BJ (cell line): ENCODE results near the gene AVPI1. TPM values are rescaled to one million over a fixed set of nuclear protein-coding genes. Genes with fewer than 3 reads are reported as not detected.

Experiments used
- CTCF ChIA-PET: fragments of 350-600 bp; formaldehyde crosslinking; extraction: SDS; loops from one replicate; lab custom pipeline; 2021; ENCODE audit warnings: antibody characterized with exemption, inconsistent platforms; lab: Yijun Ruan, JAX
- POLR2A ChIA-PET: fragments of 300-600 bp; sonication (Branson Sonifier 250); formaldehyde crosslinking; extraction: SDS; loops from one replicate; lab custom pipeline; 2021; ENCODE audit warnings: antibody characterized with exemption; lab: Charles Lee
- DNase-seq: peaks from one replicate; pipeline ENCODE4 v3.0.0-alpha.2; 2011; ENCODE audit warnings: low read depth
- H3K27me3 ChIP-seq: 2 replicates; pipeline ENCODE4 v1.6.0; 2011; ENCODE audit warnings: low read length; ENCODE audit not compliant: control insufficient read depth, insufficient read depth
- H3K36me3 ChIP-seq: 2 replicates; pipeline ENCODE4 v1.5.1; 2011; ENCODE audit warnings: low read length; ENCODE audit not compliant: control insufficient read depth, insufficient read depth
- H3K4me3 ChIP-seq: 2 replicates; pipeline ENCODE4 v1.5.1; 2011; ENCODE audit warnings: low read depth, mild to moderate bottlenecking, control low read depth, low read length
- polyA plus RNA-seq: library from polyadenylated mRNA; depleted of rRNA; stranded (reverse); fragments of >200 nt; gene quantifications from 2 replicates; pipeline ENCODE4 v1.2.3, GENCODE V29; 2011
- TF ChIP-seq, protein P1 (sequence below): IDR thresholded peaks from 2 replicates; pipeline ENCODE4 v1.5.1; 2011; ENCODE audit warnings: low read depth, mild to moderate bottlenecking, control low read depth, inconsistent platforms, low read length, moderate library complexity; ENCODE audit not compliant: insufficient read depth

The AVPI1 gene
- polyA plus RNA-seq, 1 experiment: 32.4 TPM

DNA sequence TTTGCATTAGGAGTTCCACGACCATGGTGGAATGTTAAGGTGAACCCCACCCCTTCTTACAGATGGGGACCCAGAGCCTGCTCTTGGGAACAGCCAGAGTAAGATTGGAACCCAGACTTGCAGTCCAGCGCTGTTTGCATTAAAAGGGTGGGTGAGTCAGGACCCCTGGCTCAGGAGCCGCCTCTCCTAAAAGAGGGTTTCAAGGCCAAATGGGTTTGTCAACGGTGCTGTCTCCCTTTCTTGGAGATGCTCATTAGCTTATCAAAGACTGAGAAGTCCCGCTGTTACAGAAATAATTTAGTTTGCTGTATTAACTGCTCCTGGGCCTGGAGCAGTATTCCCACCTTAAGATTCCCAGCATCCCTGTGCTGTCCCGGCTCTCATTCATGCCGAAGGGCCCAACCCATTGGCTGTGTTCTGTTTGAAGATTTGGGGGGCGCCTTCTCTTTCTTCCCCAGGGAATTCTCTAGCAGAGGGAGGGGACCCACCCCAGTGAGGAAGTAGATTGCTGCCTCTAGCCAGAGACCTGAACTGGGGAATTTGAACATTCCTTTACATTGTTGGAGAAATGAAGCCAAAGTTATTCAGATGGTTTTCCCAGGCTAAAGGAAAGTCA, 28.3 kb upstream of the AVPI1 start:
- TF ChIP-seq, protein P1, sequence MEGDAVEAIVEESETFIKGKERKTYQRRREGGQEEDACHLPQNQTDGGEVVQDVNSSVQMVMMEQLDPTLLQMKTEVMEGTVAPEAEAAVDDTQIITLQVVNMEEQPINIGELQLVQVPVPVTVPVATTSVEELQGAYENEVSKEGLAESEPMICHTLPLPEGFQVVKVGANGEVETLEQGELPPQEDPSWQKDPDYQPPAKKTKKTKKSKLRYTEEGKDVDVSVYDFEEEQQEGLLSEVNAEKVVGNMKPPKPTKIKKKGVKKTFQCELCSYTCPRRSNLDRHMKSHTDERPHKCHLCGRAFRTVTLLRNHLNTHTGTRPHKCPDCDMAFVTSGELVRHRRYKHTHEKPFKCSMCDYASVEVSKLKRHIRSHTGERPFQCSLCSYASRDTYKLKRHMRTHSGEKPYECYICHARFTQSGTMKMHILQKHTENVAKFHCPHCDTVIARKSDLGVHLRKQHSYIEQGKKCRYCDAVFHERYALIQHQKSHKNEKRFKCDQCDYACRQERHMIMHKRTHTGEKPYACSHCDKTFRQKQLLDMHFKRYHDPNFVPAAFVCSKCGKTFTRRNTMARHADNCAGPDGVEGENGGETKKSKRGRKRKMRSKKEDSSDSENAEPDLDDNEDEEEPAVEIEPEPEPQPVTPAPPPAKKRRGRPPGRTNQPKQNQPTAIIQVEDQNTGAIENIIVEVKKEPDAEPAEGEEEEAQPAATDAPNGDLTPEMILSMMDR: no peak
- peaks cover 8% of the 10 kb centered on the region for H3K36me3 ChIP-seq
- no peak for DNase-seq
- no peaks in the 10 kb centered on the region for H3K27me3 ChIP-seq
- CTCF ChIA-PET: interaction anchor here (1.0 to 20.3 kb wide), 4 partner anchors 14 to 29 kb away, joined by 3 to 517 read pairs (median 7); partner anchors contain the start of genes AVPI1 and ZFYVE27
- peak overlapping the region; percentile 71 for H3K4me3 ChIP-seq
- POLR2A ChIA-PET: interaction anchor here (0.5 to 1.4 kb wide), 4 partner anchors 9 to 92 kb away, joined by 3 to 15 read pairs (median 7); no protein-coding TSS in a partner anchor

DNA sequence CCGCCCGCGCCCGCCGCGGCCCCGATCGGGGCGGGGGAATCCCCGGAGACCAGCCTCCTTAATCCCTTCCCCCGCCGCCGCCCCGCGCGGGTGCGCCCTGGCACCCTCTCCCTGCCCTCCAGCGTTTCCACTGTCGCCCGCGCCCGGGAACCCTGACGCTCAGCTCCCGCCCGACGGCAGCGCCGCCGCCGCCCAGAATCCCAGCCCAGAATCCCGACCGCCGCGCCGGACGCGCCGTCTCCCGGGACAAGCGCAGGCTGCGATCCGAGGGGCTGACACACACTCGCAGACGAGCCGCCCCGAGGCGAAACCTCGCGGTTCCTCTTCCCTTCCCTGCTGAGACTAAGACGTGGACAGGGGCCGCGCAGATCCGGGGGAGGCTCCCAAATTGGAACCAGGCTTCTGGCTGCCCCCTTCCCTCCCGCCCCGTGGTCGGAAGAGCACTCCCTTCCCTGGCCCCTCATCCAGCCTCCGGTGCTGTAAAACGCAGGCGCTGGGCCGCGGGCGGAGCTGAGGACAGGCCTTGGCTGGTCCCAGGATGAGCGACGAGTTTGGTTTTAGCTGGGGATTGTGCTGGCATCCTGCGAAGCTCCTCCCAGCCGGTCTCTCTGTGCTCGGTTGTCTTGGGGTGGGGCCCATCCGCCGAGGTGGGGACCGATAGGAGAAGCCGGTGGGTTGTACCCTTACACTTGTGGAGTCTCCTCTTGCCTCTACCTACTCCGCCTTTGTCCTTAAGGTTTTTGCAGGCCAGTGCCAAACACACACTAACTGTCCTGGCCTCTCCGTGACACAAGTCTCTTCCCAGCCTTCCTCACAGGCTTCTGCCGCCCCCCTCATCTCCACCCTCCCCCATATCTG, 27.6 kb upstream of the AVPI1 start:
- Histone ChIP-seq H3K27me3 (no peaks in the 10 kb centered on the region), H3K4me3 (peak overlapping the region; percentile 71), H3K36me3 (peaks cover 8% of the 10 kb centered on the region)
- no peak for DNase-seq
- ChIA-PET CTCF (interaction anchor here (1.0 to 20.3 kb wide), 7 partner anchors 12 to 76 kb away, joined by 3 to 517 read pairs (median 5); partner anchors contain the start of genes AVPI1 and ZFYVE27), POLR2A (interaction anchor here (0.5 to 1.4 kb wide), 6 partner anchors 10 to 290 kb away, joined by 3 to 15 read pairs (median 5); no protein-coding TSS in a partner anchor)
- TF ChIP-seq, protein P1: no peak

DNA sequence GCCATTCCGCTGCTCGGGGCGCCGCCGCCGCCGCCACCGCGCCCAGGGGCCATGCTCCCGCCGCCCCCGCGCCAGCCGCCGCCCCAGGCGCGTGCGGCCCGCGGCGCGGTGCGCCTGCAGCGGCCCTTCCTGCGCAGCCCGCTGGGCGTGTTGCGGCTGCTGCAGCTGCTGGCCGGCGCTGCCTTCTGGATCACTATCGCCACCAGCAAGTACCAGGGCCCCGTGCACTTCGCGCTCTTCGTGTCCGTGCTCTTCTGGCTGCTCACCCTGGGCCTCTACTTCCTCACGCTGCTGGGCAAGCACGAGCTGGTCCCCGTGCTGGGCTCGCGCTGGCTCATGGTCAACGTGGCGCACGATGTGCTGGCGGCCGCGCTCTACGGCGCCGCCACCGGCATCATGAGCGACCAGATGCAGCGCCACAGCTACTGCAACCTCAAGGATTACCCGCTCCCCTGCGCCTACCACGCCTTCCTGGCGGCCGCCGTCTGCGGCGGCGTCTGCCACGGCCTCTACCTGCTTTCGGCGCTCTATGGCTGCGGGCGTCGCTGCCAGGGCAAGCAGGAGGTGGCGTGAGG, 26.9 kb upstream of the AVPI1 start:
- H3K27me3 ChIP-seq: no peaks in the 10 kb centered on the region
- ChIA-PET POLR2A (interaction anchor here (0.5 to 1.4 kb wide), 5 partner anchors 16 to 289 kb away, joined by 3 to 10 read pairs (median 5); partner anchors contain the start of gene ZFYVE27), CTCF (interaction anchor here (1.0 to 20.3 kb wide), 6 partner anchors 11 to 75 kb away, joined by 3 to 517 read pairs (median 8); partner anchors contain the start of genes AVPI1 and ZFYVE27)
- H3K4me3 ChIP-seq: peak overlapping the region; percentile 71
- H3K36me3 ChIP-seq: peaks cover 6% of the 10 kb centered on the region
- TF ChIP-seq, protein P1: peak; percentile 37
- no peak for DNase-seq

DNA sequence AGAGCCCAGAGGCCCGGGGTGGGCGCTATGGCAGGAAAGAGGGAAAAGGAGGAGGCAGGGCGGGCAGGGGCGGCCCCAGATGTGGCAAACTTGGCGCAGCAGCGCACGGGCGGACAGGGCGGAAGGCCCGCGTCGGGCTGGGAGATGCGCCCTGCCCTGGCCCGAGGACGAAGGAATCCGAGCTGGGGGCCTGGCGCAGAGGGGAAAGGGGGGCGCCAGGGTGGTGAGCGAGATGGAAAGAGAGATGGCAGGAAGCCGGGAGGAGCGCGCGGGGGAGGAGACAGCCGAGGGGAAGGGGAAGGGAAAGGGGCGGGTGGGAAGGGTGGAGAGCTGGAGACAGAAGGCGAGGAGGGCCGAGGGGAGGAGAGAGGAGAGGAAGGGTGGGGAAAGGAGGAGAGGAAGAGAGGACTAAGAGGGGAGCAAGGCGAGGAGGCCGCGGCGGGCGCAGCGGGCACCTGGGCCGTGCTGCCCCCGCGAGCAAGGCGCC, 26.3 kb upstream of the AVPI1 start, which contains the start of gene MARVELD1:
Gene MARVELD1 (plus strand): TSS at position 392 of the 487 bp plus-strand sequence. CDS start 147 bp downstream, outside the sequence.
- ChIA-PET CTCF (interaction anchor here (1.3 to 20.3 kb wide), 5 partner anchors 11 to 75 kb away, joined by 3 to 517 read pairs (median 10); partner anchors contain the start of genes AVPI1 and ZFYVE27), POLR2A (interaction anchor here (0.6 to 1.0 kb wide), 4 partner anchors 16 to 24 kb away, joined by 3 to 10 read pairs (median 8); partner anchors contain the start of gene ZFYVE27)
- H3K36me3 ChIP-seq: peaks cover 5% of the 10 kb centered on the region
- H3K4me3 ChIP-seq: peak within 1 kb of the TSS; percentile 71
- H3K27me3 ChIP-seq: no peaks in the 10 kb centered on the region
- TF ChIP-seq, protein P1: no peak
- DNase-seq: no peak
